ENCODE results near the gene TSTD1.

Gene TSTD1

GRCh38 chr1:161080441-161081405 is 42.0 kb upstream of the TSTD1 start:
- Histone ChIP-seq H3K79me1 (replicated peaks; ENCODE audit: low read length, poor library complexity, severe bottlenecking) (no peaks in the 10 kb centered on the region), H3K4me3 (ENCODE audit: insufficient read depth in 1 of 2, low read depth in 1 of 2, low read length in 2 of 2) (no peak overlapping the region)
- WGBS = 67% methylated on average over 4 of the region's 5 CpGs

GRCh38 chr1:161079436-161080110 is 40.8 kb upstream of the TSTD1 start:
- H3K14ac ChIP-seq (ENCODE audit: low read length in 2 of 2) = no peak overlapping the region
- no peaks in the 10 kb centered on the region for H3K9me3 ChIP-seq (ENCODE audit: control insufficient read depth, low read length)
- no peaks in the 10 kb centered on the region for H3K36me3 ChIP-seq (ENCODE audit: control insufficient read depth in 1 of 2, insufficient read depth in 2 of 2, low read depth in 1 of 2, low read length in 2 of 2)
- no peak overlapping the region for H3K27ac ChIP-seq (ENCODE audit: low read length, poor library complexity, severe bottlenecking)
- H2BK120ac ChIP-seq (ENCODE audit: low read depth, low read length) = no peak overlapping the region
- H2AK5ac ChIP-seq (ENCODE audit: low read length, severe bottlenecking) = no peak overlapping the region
- no peak overlapping the region for H4K91ac ChIP-seq (ENCODE audit: low read length)
- no peak overlapping the region for H3K4ac ChIP-seq (ENCODE audit: low read depth in 1 of 2, low read length in 2 of 2)
- H3K9ac ChIP-seq (ENCODE audit: low read length) = no peak overlapping the region
- no peak overlapping the region for H3K4me2 ChIP-seq (ENCODE audit: low read length, poor library complexity, severe bottlenecking)
- H2BK12ac ChIP-seq (ENCODE audit: low read length in 2 of 2) = no peak overlapping the region
- H3K4me1 ChIP-seq (ENCODE audit: control insufficient read depth, insufficient read depth, low read depth, low read length) = peaks cover 13% of the 10 kb centered on the region
- no peaks in the 10 kb centered on the region for H3K79me1 ChIP-seq (replicated peaks; ENCODE audit: low read length, poor library complexity, severe bottlenecking)
- H3K27me3 ChIP-seq (ENCODE audit: control insufficient read depth in 1 of 2, insufficient read depth in 1 of 2, low read length in 2 of 2) = no peaks in the 10 kb centered on the region
- no peak overlapping the region for H2AFZ ChIP-seq (ENCODE audit: low read depth, low read length)
- H2BK15ac ChIP-seq (ENCODE audit: low read depth, poor library complexity, severe bottlenecking) = peak overlapping the region; percentile 85
- no peak overlapping the region for H3K18ac ChIP-seq (ENCODE audit: low read depth in 1 of 2, low read length in 2 of 2)
- peak overlapping the region; percentile 55 for H4K8ac ChIP-seq (ENCODE audit: low read length)
- no peak overlapping the region for H3K23ac ChIP-seq (ENCODE audit: low read length in 2 of 2)
- WGBS = 91% methylated on average over 41 of the region's 41 CpGs
- DNase-seq = no peak
- no peak overlapping the region for H3K4me3 ChIP-seq (ENCODE audit: insufficient read depth in 1 of 2, low read depth in 1 of 2, low read length in 2 of 2)
- no peak overlapping the region for H2BK5ac ChIP-seq (ENCODE audit: low read depth, low read length, poor library complexity, severe bottlenecking)

More at GRCh38 chr1:161080441-161081405, 42.0 kb upstream of the TSTD1 start:
- Histone ChIP-seq H3K18ac (ENCODE audit: low read depth in 1 of 2, low read length in 2 of 2) (no peak overlapping the region), H3K9ac (ENCODE audit: low read length) (no peak overlapping the region), H2BK12ac (ENCODE audit: low read length in 2 of 2) (no peak overlapping the region), H4K8ac (ENCODE audit: low read length) (no peak overlapping the region), H4K91ac (ENCODE audit: low read length) (peak overlapping the region; percentile 67), H3K27ac (ENCODE audit: low read length, poor library complexity, severe bottlenecking) (no peak overlapping the region), H2BK120ac (ENCODE audit: low read depth, low read length) (no peak overlapping the region), H2AFZ (ENCODE audit: low read depth, low read length) (no peak overlapping the region), H3K23ac (ENCODE audit: low read length in 2 of 2) (no peak overlapping the region), H3K4me1 (ENCODE audit: control insufficient read depth, insufficient read depth, low read depth, low read length) (peaks cover 23% of the 10 kb centered on the region), H2AK5ac (ENCODE audit: low read length, severe bottlenecking) (no peak overlapping the region), H3K4me2 (ENCODE audit: low read length, poor library complexity, severe bottlenecking) (no peak overlapping the region), H3K4ac (ENCODE audit: low read depth in 1 of 2, low read length in 2 of 2) (no peak overlapping the region), H3K36me3 (ENCODE audit: control insufficient read depth in 1 of 2, insufficient read depth in 2 of 2, low read depth in 1 of 2, low read length in 2 of 2) (no peaks in the 10 kb centered on the region), H3K9me3 (ENCODE audit: control insufficient read depth, low read length) (no peaks in the 10 kb centered on the region), H3K27me3 (ENCODE audit: control insufficient read depth in 1 of 2, insufficient read depth in 1 of 2, low read length in 2 of 2) (no peaks in the 10 kb centered on the region), H2BK15ac (ENCODE audit: low read depth, poor library complexity, severe bottlenecking) (peak overlapping the region; percentile 36), H2BK5ac (ENCODE audit: low read depth, low read length, poor library complexity, severe bottlenecking) (no peak overlapping the region), H3K14ac (ENCODE audit: low read length in 2 of 2) (peak overlapping the region in 1 of 2 experiments; percentile 10)
- DNase-seq = no peak

GRCh38 chr1:161077426-161077825 is 38.7 kb upstream of the TSTD1 start:
- H4K91ac ChIP-seq (ENCODE audit: low read length) = peak overlapping the region; percentile 43
- H3K27ac ChIP-seq (ENCODE audit: low read length, poor library complexity, severe bottlenecking) = no peak overlapping the region
- no peak overlapping the region for H3K4me3 ChIP-seq (ENCODE audit: insufficient read depth in 1 of 2, low read depth in 1 of 2, low read length in 2 of 2)
- no peak overlapping the region for H2BK120ac ChIP-seq (ENCODE audit: low read depth, low read length)
- H2BK15ac ChIP-seq (ENCODE audit: low read depth, poor library complexity, severe bottlenecking) = no peak overlapping the region
- no peak overlapping the region for H3K23ac ChIP-seq (ENCODE audit: low read length in 2 of 2)
- H3K4me1 ChIP-seq (ENCODE audit: control insufficient read depth, insufficient read depth, low read depth, low read length) = peaks cover 2% of the 10 kb centered on the region
- no peaks in the 10 kb centered on the region for H3K36me3 ChIP-seq (ENCODE audit: control insufficient read depth in 1 of 2, insufficient read depth in 2 of 2, low read depth in 1 of 2, low read length in 2 of 2)
- no peak for DNase-seq
- H2BK5ac ChIP-seq (ENCODE audit: low read depth, low read length, poor library complexity, severe bottlenecking) = no peak overlapping the region
- no peak overlapping the region for H2BK12ac ChIP-seq (ENCODE audit: low read length in 2 of 2)
- H3K18ac ChIP-seq (ENCODE audit: low read depth in 1 of 2, low read length in 2 of 2) = no peak overlapping the region
- H2AFZ ChIP-seq (ENCODE audit: low read depth, low read length) = no peak overlapping the region
- H3K79me1 ChIP-seq (replicated peaks; ENCODE audit: low read length, poor library complexity, severe bottlenecking) = no peaks in the 10 kb centered on the region
- H3K4ac ChIP-seq (ENCODE audit: low read depth in 1 of 2, low read length in 2 of 2) = peak overlapping the region in 1 of 2 experiments; percentile 84
- H3K14ac ChIP-seq (ENCODE audit: low read length in 2 of 2) = no peak overlapping the region
- H3K4me2 ChIP-seq (ENCODE audit: low read length, poor library complexity, severe bottlenecking) = no peak overlapping the region
- no peaks in the 10 kb centered on the region for H3K27me3 ChIP-seq (ENCODE audit: control insufficient read depth in 1 of 2, insufficient read depth in 1 of 2, low read length in 2 of 2)
- H3K9ac ChIP-seq (ENCODE audit: low read length) = no peak overlapping the region
- H3K9me3 ChIP-seq (ENCODE audit: control insufficient read depth, low read length) = no peaks in the 10 kb centered on the region
- no peak overlapping the region for H2AK5ac ChIP-seq (ENCODE audit: low read length, severe bottlenecking)
- 81% methylated on average over 8 of the region's 9 CpGs for WGBS
- H4K8ac ChIP-seq (ENCODE audit: low read length) = peak overlapping the region; percentile 32

- H3K36me3 ChIP-seq (ENCODE audit: control insufficient read depth in 1 of 2, insufficient read depth in 2 of 2, low read depth in 1 of 2, low read length in 2 of 2) = no peaks in the 10 kb centered on the region
- no peak overlapping the region for H3K4ac ChIP-seq (ENCODE audit: low read depth in 1 of 2, low read length in 2 of 2)
- no peak for DNase-seq
- no peak overlapping the region for H3K27ac ChIP-seq (ENCODE audit: low read length, poor library complexity, severe bottlenecking)
- H2BK12ac ChIP-seq (ENCODE audit: low read length in 2 of 2) = no peak overlapping the region
- H2BK5ac ChIP-seq (ENCODE audit: low read depth, low read length, poor library complexity, severe bottlenecking) = no peak overlapping the region
- H4K8ac ChIP-seq (ENCODE audit: low read length) = no peak overlapping the region
- peak overlapping the region in 1 of 2 experiments; percentile 9 for H3K14ac ChIP-seq (ENCODE audit: low read length in 2 of 2)
- H3K79me1 ChIP-seq (replicated peaks; ENCODE audit: low read length, poor library complexity, severe bottlenecking) = no peaks in the 10 kb centered on the region
- H3K4me1 ChIP-seq (ENCODE audit: control insufficient read depth, insufficient read depth, low read depth, low read length) = peaks cover under 1% of the 10 kb centered on the region
- no peaks in the 10 kb centered on the region for H3K27me3 ChIP-seq (ENCODE audit: control insufficient read depth in 1 of 2, insufficient read depth in 1 of 2, low read length in 2 of 2)
- H4K91ac ChIP-seq (ENCODE audit: low read length) = no peak overlapping the region
- no peak overlapping the region for H3K23ac ChIP-seq (ENCODE audit: low read length in 2 of 2)
- no peak overlapping the region for H3K4me2 ChIP-seq (ENCODE audit: low read length, poor library complexity, severe bottlenecking)
- no peak overlapping the region for H2BK120ac ChIP-seq (ENCODE audit: low read depth, low read length)
- no peak overlapping the region for H3K9ac ChIP-seq (ENCODE audit: low read length)
- no peak overlapping the region for H2BK15ac ChIP-seq (ENCODE audit: low read depth, poor library complexity, severe bottlenecking)
- H2AK5ac ChIP-seq (ENCODE audit: low read length, severe bottlenecking) = no peak overlapping the region
- H3K18ac ChIP-seq (ENCODE audit: low read depth in 1 of 2, low read length in 2 of 2) = no peak overlapping the region
- no peak overlapping the region for H3K4me3 ChIP-seq (ENCODE audit: insufficient read depth in 1 of 2, low read depth in 1 of 2, low read length in 2 of 2)
- H2AFZ ChIP-seq (ENCODE audit: low read depth, low read length) = no peak overlapping the region
- H3K9me3 ChIP-seq (ENCODE audit: control insufficient read depth, low read length) = no peaks in the 10 kb centered on the region
Measured at GRCh38 chr1:161076410-161076809, 37.6 kb upstream of the TSTD1 start.
